ENCODE data around the gene CYB561D1. TPM values are rescaled to one million over a fixed set of nuclear protein-coding genes. Genes with fewer than 3 reads are reported as not detected.

Gene CYB561D1
- total and polyA plus RNA-seq, 4 donors = 1.3 to 2.8 (median 2.0) TPM

- H3K4me3 ChIP-seq (ENCODE audit: low read depth in 1 of 3, low read length in 3 of 3) = no peak overlapping the region
- H3K27me3 ChIP-seq (ENCODE audit: control insufficient read depth in 4 of 4, insufficient read depth in 4 of 4, low read length in 3 of 4) = no peaks in the 10 kb centered on the region
- no peak overlapping the region for H3K9ac ChIP-seq (ENCODE audit: low read depth in 1 of 2, low read length in 2 of 2)
- TF ChIP-seq YY1 (IDR thresholded peaks at IDR 0.05) (no peak), HNF4A (conservative IDR thresholded peaks at IDR 0.05) (no peak), GABPA (IDR thresholded peaks at IDR 0.05 in 1 of 2, conservative IDR thresholded peaks at IDR 0.05 in 1 of 2) (no peak), RXRA (IDR thresholded peaks at IDR 0.05) (no peak), NR2F2 (IDR thresholded peaks at IDR 0.05) (no peak), ATF3 (IDR thresholded peaks at IDR 0.05) (no peak), JUND (IDR thresholded peaks at IDR 0.05) (no peak), RAD21 (IDR thresholded peaks at IDR 0.05) (no peak), MAX (IDR thresholded peaks at IDR 0.05) (no peak), ZBTB33 (IDR thresholded peaks at IDR 0.05) (no peak), TAF1 (conservative IDR thresholded peaks at IDR 0.05) (no peak), REST (IDR thresholded peaks at IDR 0.05) (no peak), SP1 (IDR thresholded peaks at IDR 0.05) (no peak), HNF4G (IDR thresholded peaks at IDR 0.05) (no peak), FOXA2 (IDR thresholded peaks at IDR 0.05) (no peak), EGR1 (IDR thresholded peaks at IDR 0.05; ENCODE audit: low read depth in 2 of 2) (no peak), FOXA1 (IDR thresholded peaks at IDR 0.05) (no peak)
- TF ChIP-seq, protein P1, sequence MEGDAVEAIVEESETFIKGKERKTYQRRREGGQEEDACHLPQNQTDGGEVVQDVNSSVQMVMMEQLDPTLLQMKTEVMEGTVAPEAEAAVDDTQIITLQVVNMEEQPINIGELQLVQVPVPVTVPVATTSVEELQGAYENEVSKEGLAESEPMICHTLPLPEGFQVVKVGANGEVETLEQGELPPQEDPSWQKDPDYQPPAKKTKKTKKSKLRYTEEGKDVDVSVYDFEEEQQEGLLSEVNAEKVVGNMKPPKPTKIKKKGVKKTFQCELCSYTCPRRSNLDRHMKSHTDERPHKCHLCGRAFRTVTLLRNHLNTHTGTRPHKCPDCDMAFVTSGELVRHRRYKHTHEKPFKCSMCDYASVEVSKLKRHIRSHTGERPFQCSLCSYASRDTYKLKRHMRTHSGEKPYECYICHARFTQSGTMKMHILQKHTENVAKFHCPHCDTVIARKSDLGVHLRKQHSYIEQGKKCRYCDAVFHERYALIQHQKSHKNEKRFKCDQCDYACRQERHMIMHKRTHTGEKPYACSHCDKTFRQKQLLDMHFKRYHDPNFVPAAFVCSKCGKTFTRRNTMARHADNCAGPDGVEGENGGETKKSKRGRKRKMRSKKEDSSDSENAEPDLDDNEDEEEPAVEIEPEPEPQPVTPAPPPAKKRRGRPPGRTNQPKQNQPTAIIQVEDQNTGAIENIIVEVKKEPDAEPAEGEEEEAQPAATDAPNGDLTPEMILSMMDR (IDR thresholded peaks at IDR 0.05; ENCODE audit: low read depth, low read length, missing input control) = no peak
- no peak for DNase-seq (ENCODE audit: low spot score)
- H3K27ac ChIP-seq (ENCODE audit: low read depth in 1 of 2, low read length in 2 of 2) = no peak overlapping the region
- peaks cover 5 to 16% (median 13%) of the 10 kb centered on the region in 4 donors for H3K4me1 ChIP-seq (ENCODE audit: control insufficient read depth in 4 of 4, insufficient read depth in 4 of 4, low read length in 3 of 4)
- no peaks in the 10 kb centered on the region for H3K9me3 ChIP-seq (ENCODE audit: control insufficient read depth in 4 of 4, low read length in 3 of 4)
- peaks cover 0 to 3% (median under 1%) of the 10 kb centered on the region in 4 donors for H3K36me3 ChIP-seq (ENCODE audit: control insufficient read depth in 4 of 4, insufficient read depth in 3 of 4, low read depth in 1 of 4, low read length in 3 of 4)
Observed at GRCh38 chr1:109482242-109482641, 11.7 kb upstream of the CYB561D1 start.
